GM21717 (cell line): ENCODE data around the gene CDKN2AIP.

Experiments used
- ATAC-seq: cut with Tn5 transposase; IDR thresholded peaks from one replicate; pipeline ENCODE4 v1.9.1; 2021; ENCODE audit warnings: mild to moderate bottlenecking, moderate library complexity; ENCODE audit not compliant: unreplicated experiment

The CDKN2AIP gene

GRCh38 chr4:183492791-183493222, 48.4 kb downstream of the CDKN2AIP start:
- no peak for ATAC-seq

- ATAC-seq: no peak
Observed at GRCh38 chr4:183493246-183493645, 48.8 kb downstream of the CDKN2AIP start.

GRCh38 chr4:183495184-183495583, 50.7 kb downstream of the CDKN2AIP start:
- ATAC-seq: no peak
